Posterior vena cava (tissue), 2 donors: ENCODE measurements around the gene MLX. TPM values are rescaled to one million over a fixed set of nuclear protein-coding genes. Genes with fewer than 3 reads are reported as not detected.

Experiments
- DNase-seq: peaks from one replicate; pipeline ENCODE4 v3.0.0-alpha.2; 2020; ENCODE audit warnings: low spot score
- intact Hi-C, 2 donors: fragments of 100-400 bp; cut with DNase I; formaldehyde crosslinking; loops; one replicate each; pipeline versions ENCODE4 v1.14.1 to v1.14.2; 2022 to 2023
- long read RNA-seq, 2 donors: library from polyadenylated mRNA; unstranded; transcript quantifications; one replicate each; pipeline ENCODE4 v2.0.0, GENCODE V29; 2020 to 2021
- total RNA-seq, 2 donors: library from RNA; stranded (reverse); fragmentation: NEBNext Ultra II Directional; extraction: Animal tissue kit (Norgen Biotek cat#: 25700); gene quantifications; one replicate each; pipeline ENCODE4 v1.2.1, GENCODE V29; 2021
- donor health status: DM: yes; HTN: yes; CAD: no.
- donor health status: DM: yes; HTN: yes; CAD: no.

MLX gene
- 10 to 100 TPM; 27.5 to 28.5 TPM for total RNA-seq
- long read RNA-seq, donor 1, transcript MLX-203 (8 exons, 2,428 nt): major isoform, 11 of 23 reads
- long read RNA-seq, donor 1, partial matches to known transcripts: 1 of 23 reads
- long read RNA-seq, donor 1, other reads (novel, unspliced or antisense): 5 of 23 reads
- long read RNA-seq, donor 2, transcript MLX-203 (8 exons, 2,428 nt): major isoform, 21 of 49 reads
- long read RNA-seq, donor 2, transcript MLX-202 (7 exons, 2,334 nt): minor isoform, 15 of 49 reads
- long read RNA-seq, donor 2, partial matches to known transcripts: 4 of 49 reads
- long read RNA-seq, donor 2, other reads (novel, unspliced or antisense): 7 of 49 reads

GRCh38 chr17:42566883-42567573 lies at the start of gene MLX:
Gene MLX (plus strand): TSS chr17:42567100. CDS start chr17:42567125, 25 bp downstream.
- intact Hi-C loops: no loop called here
- DNase-seq: peak; percentile 98

DNA sequence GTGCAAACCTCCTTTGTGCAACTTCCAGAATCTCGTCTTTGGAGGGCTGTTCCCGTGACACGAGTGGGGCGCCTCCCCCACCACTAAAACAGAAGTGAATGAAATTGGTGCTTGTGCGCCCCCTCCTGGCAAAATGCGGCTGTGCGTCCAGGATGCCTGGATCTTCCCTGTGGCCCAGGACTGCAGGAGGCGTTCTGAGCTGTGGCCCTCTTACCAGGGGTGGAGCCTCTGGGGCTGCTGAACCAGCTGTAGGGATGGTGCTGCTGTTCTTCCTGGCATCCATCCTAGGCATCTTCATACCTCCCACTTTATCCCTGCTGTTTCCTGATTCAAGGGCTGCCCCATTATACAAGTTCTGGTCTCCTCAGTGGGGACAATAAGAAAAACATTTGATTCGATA lies 49.4 kb upstream of the MLX start:
- peak; percentile 97 for DNase-seq
- intact Hi-C loops: loop anchor here in 1 of 2 donors (5.0 kb wide), 1 partner anchor 195 kb away; no protein-coding TSS in a partner anchor

DNA sequence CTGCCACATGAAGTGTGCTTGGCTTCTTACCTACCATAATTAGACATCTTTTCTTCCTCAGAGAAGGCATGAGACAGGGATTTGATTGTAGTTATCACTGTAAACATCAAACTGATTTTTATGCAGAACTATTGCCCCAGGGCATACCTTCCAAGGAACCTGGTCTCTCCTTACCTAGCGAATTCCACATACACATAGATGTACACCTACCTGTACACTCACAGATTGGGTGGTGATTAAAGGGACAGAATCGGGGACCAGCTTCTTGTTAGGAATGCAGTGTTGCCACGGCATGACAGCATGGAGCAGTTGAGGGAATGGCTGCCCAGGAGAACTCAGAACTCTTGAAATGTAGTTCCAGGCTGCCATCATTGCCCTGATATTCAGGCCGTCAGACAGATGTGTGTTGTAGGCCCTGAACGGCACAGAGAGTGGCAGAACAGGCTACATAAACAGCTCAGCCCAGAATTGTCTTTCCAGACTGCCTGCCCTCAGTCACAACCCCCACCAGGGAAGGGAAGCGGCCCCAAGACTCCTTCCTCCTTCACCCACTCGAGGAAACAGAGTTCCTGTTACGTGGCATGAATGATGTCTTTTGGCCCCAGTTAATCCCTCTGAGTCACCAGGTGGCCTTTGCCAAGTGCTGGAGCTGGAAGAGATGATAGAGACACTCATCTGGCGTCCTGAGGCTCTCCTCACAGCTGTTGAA lies 48.7 kb upstream of the MLX start:
- intact Hi-C loops: loop anchor here in 1 of 2 donors (5.0 kb wide), 1 partner anchor 196 kb away; no protein-coding TSS in a partner anchor
- peak; percentile 95 for DNase-seq

GRCh38 chr17:42518755-42519545 lies 48.0 kb upstream of the MLX start:
- intact Hi-C loops: loop anchor here in 1 of 2 donors (5.0 kb wide), 1 partner anchor 197 kb away; no protein-coding TSS in a partner anchor
- DNase-seq: peak; percentile 84

DNA sequence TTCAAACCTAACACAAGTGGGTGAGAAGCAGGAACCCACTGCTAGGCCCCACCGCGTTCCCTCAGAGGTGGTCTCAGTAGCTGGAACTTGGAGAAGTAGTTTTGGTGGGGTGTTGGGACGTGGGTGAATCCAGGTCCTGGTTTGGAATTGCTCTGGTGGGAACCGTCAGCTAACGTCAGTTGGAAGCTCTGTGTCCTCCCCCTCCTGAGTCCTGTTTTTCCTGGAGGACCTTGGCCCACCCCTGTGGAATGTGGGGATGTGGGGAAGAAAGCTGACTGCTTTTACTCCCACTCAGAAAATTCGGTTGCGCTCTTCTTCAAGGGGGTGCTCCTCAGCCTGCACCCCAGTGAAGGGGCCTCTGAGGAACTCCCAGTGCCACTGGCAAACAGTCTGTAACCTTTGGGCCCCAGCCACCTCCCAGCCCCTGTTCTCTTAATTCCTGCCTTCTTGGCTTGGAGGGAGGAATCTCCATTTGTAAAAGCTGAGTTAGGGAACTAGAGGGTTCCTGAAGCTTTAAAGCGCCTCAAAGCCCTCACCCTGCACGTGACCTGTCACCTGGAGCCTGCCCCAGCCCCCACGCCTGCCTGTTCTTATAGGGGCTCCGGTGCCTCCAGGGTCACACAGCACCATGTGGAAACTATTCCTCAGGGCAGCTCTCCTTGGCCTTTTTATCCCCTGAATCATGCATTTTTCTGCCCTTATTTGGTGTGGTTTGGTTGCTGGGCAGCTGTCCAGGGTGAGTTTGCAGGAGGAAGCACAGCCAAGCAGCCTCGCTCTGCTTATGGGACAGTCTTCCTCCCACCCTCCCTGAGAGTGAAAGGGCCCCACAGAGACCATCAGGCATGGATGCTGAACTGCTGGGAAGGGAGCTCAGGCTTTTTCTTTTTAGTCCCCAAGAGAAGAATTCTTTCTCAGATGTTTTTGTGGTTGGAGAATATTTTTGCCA lies 47.1 kb upstream of the MLX start:
- intact Hi-C loops: loop anchor here in 1 of 2 donors (5.0 kb wide), 2 partner anchors 98 to 198 kb away; partner anchors contain the start of gene CAVIN1
- peak; percentile 97 for DNase-seq

- intact Hi-C loops: loop anchor here in 1 of 2 donors (5.0 kb wide), 1 partner anchor 98 kb away; the partner anchor contains the start of gene CAVIN1
- DNase-seq: peak; percentile 69
These were observed 46.4 kb upstream of the MLX start for GRCh38 chr17:42520540-42520951.

GRCh38 chr17:42521036-42521435 lies 45.9 kb upstream of the MLX start:
- intact Hi-C loops: loop anchor here in 1 of 2 donors (5.0 kb wide), 1 partner anchor 99 kb away; the partner anchor contains the start of gene CAVIN1
- peak; percentile 70 for DNase-seq

GRCh38 chr17:42521666-42522262 lies 45.1 kb upstream of the MLX start:
- peak; percentile 80 for DNase-seq
- intact Hi-C loops: loop anchor here in 1 of 2 donors (5.0 kb wide), 1 partner anchor 99 kb away; the partner anchor contains the start of gene CAVIN1

- DNase-seq: peak; percentile 78
- intact Hi-C loops: loop anchor here in 1 of 2 donors (5.0 kb wide), 1 partner anchor 100 kb away; the partner anchor contains the start of gene CAVIN1
These were observed 44.6 kb upstream of the MLX start for GRCh38 chr17:42522263-42522790.

DNA sequence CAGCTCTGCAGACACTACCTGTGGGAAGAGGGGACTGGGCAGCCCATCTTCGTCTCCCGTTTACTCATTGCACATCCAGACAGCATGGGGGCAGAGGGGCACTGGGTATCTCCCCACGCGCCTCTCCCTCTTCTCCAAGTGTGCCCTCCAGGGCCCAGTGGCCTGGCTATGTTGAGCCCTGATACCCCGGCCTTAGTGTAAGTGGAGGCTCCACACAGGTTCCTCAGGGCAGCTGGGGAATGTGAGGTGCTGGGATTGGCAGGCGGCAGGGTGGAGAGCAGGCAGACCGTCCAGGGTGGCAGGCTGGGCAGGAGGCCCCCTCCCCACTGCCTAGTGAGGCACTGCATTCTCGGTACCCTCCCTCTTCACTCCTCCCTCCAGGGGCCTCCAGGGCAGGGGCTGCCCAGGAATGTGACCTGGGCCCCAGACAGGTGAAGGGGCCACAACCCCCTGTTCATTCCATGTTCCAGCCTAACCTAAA lies 44.1 kb upstream of the MLX start:
- peak; percentile 28 for DNase-seq
- intact Hi-C loops: loop anchor here in 1 of 2 donors (5.0 kb wide), 1 partner anchor 101 kb away; the partner anchor contains the start of gene CAVIN1

GRCh38 chr17:42525221-42525620 lies 41.7 kb upstream of the MLX start:
- intact Hi-C loops: loop anchor here in 1 of 2 donors (5.0 kb wide), 1 partner anchor 203 kb away; no protein-coding TSS in a partner anchor

DNA sequence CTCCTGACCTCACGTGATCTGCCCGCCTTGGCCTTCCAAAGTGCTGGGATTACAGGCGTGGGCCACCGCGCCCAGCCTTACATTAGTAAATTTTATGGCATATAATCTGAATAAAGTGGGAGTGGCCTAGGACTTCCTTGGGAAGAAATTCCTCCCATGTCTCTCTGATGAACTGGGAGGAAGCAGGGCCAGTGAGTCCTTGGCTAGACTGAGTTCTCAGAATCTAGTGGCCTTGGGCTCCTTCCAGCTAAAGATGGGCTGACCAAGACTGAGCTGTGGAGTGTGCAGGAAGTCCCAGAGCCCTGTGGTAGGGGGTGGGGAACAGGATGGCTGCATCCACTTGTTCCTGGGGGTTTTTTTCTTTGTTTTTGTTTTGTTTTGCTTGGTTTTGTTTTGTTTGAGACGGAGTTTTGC lies 40.9 kb upstream of the MLX start:
- intact Hi-C loops: loop anchor here in 1 of 2 donors (5.0 kb wide), 1 partner anchor 204 kb away; no protein-coding TSS in a partner anchor

More at GRCh38 chr17:42525221-42525620, 41.7 kb upstream of the MLX start:
- DNase-seq: peak; percentile 26

GRCh38 chr17:42527932-42528331 lies 39.0 kb upstream of the MLX start:
- intact Hi-C loops: loop anchor here in 1 of 2 donors (5.0 kb wide), 1 partner anchor 206 kb away; no protein-coding TSS in a partner anchor
- peak; percentile 25 for DNase-seq

More for the DNA sequence above, 40.9 kb upstream of the MLX start:
- peak; percentile 78 for DNase-seq

DNA sequence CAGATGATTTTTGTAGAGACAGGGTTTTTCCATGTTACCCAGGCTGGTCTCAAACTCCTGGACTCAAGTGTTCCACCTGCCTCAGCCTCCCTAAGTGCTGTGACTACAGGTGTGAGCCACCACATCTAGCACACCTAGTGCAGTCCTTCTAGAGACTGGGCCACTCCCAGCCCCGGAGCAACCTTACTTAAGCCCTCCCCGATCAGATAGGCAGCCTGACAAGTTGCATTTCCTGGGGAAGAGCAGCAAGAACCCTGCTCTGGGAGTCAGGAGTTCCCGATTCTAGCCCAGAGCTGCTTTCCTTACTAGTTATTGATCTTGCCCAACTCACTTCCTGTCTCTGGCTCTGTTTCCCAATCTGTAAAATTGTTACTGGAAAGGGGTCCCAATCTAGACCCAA lies 37.8 kb upstream of the MLX start:
- intact Hi-C loops: loop anchor here in 1 of 2 donors (5.0 kb wide), 1 partner anchor 207 kb away; no protein-coding TSS in a partner anchor

DNA sequence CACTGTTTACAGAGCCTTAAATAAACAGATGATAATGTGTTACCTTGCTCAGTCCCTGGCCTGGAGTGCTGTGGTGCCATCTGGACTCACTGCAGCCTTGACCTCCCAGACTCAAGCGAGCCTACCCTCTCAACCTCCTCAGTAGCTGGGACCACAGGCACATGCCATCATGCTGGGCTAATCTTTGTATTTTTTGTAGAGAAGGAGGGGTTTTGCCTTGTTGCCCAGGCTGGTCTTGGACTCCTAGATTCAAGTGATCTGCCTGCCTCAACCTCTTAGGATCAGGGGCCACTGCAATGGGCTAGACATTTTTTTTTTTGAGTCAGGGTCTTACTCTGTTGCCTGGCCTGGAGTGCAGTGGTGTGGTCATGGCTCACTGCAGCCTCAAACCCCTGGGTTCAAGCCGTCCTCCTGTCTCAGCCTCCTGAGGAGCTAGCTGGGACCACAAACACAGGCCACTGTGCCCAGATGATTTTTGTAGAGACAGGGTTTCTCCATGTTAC lies 35.9 kb upstream of the MLX start:
- intact Hi-C loops: no loop called here
- DNase-seq: no peak

More for the DNA sequence above, 37.8 kb upstream of the MLX start:
- no peak for DNase-seq
